B cell (primary cell): ENCODE results near the gene CNTNAP4.

Experiments used
- EZH2 ChIP-seq: IDR thresholded peaks from 2 replicates; pipeline ENCODE4 v1.6.1; 2012; ENCODE audit warnings: borderline replicate concordance, low read depth, mild to moderate bottlenecking, moderate library complexity, low read length; ENCODE audit not compliant: insufficient read depth, poor library complexity, severe bottlenecking
- TF ChIP-seq, protein P1 (sequence below): fragments of 200-600 bp; IDR thresholded peaks from one replicate; pipeline ENCODE4 v1.8.0; 2022; ENCODE audit warnings: antibody characterized with exemption, mild to moderate bottlenecking

DNA sequence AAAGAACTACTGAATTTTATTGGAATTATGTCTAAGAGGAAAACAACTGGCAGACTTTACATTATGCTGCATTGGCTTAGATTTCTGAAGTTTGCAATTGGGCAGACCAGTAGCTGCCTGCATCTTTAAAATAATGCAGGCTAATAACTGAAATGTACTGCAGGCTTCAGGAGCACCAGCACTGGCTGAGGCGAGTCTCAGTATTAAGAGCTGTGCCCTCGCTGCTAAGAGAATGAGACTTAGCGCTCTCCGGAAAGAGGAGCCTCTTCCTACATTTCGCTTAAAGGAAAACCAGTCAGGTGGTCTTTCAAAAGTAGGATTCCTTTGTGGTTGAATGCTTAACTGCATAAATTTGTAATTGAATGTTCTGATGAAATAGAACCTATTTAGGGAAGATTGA lies 885 bp downstream of the CNTNAP4 start:
- no peak for TF ChIP-seq EZH2
- TF ChIP-seq, protein P1, sequence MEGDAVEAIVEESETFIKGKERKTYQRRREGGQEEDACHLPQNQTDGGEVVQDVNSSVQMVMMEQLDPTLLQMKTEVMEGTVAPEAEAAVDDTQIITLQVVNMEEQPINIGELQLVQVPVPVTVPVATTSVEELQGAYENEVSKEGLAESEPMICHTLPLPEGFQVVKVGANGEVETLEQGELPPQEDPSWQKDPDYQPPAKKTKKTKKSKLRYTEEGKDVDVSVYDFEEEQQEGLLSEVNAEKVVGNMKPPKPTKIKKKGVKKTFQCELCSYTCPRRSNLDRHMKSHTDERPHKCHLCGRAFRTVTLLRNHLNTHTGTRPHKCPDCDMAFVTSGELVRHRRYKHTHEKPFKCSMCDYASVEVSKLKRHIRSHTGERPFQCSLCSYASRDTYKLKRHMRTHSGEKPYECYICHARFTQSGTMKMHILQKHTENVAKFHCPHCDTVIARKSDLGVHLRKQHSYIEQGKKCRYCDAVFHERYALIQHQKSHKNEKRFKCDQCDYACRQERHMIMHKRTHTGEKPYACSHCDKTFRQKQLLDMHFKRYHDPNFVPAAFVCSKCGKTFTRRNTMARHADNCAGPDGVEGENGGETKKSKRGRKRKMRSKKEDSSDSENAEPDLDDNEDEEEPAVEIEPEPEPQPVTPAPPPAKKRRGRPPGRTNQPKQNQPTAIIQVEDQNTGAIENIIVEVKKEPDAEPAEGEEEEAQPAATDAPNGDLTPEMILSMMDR = no peak
